HG03045 (cell line): ENCODE data around the gene FAT2.
"Not testable (repeated sequence)": the region's sequence is repeated elsewhere in the genome, so short reads cannot be mapped to it uniquely, and the experiment has no call there.

ENCODE experiments used
- ATAC-seq: cut with Tn5 transposase; IDR thresholded peaks from one replicate; pipeline ENCODE4 v1.9.1; 2021; ENCODE audit warnings: mild to moderate bottlenecking, moderate library complexity; ENCODE audit not compliant: unreplicated experiment

The FAT2 gene

DNA sequence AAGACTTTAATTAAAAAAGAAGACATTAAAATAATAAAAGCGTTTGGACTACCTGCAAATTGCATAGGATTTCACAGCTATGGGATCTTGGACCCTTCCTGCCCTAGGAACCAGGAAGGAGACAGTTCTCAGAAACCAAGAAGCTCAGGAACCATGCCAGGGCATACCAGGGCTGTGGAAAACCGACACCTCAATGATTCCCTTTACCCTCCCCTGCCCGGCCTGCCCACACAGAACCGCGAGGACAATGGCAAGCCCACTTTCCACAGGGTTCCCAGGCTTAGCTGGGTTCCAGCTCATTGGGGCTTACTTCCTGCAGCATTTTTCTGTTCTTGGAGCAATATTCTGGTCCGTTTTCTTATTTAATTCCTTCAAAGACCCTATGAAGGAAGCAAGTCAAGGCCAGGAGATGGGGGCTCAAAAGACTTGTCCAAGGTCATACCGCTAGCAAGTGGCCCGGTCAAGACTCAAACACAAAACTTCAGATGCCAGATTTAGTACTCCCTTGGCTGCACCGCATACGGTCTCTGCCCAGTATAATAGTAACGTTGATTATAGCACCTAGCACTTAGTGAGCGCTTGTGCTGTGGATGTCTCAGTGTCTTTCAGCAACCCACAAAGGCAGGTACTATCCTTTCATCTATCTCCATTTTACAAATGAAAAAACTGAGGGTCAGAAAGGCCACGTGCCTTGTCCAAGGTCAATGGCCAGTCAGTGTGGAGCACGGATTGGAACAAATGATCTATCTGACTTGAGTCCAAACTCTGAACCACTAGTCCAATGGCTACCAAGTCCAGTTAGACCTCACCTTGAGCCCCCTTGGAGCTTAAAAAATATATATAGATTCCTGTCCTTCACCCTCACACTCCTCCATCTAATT lies 6.8 kb downstream of the FAT2 start:
- ATAC-seq = no peak

DNA sequence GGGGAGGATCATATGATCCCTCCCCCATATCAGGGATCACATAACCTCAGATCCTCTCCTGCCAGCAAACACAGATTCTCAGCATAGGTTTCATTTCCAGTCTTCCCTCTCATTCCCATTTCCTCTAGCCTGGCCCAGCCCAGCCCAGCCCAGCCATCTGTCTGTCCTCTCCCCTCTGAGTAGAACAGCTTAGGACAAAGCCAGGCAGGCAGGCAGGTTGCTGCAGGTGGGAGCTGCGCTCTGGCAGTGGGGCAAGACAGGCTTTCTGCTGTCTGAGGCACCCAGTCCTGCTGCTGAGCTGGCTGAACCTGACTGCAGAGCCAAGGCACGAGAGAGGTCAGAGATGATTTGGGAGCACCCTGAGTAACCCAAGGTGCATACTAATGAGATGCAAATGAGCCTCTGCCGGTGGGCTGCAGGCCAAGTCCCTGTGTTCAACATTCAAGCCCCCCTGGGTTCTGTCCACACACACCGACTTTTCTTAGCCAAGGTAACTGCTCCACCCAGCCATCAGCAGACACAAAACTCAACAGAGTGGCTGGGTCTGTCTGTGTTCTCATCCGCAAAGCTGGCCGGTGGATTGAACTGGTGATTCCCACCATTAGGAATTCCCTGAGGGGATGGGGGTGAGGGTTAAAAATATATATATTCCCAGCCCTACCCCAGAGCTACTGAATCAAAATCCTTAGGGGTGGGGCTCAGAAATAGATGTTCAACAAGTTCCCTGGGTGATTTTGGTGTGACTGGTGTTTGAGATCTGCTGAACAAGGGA lies 9.1 kb downstream of the FAT2 start:
- no peak for ATAC-seq

DNA sequence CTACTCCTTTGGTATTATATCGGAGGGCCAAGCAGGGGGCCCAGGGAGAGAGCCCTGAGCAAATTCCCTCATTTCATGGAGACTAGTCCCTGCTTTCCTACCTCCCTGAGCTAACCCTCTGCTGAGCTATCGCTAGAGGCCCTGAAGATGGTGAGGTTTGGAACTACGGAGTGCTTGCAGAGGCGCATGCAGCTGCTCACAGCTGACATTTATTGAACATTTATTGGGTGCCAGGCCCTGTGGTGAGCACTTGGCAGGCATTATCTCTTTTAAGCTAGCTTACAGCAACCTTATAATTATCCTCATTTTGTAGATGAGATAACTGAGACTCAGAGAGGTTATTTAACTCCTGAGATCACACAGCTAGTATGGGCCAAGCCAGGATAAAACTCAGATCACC lies 9.8 kb downstream of the FAT2 start:
- ATAC-seq = no peak

DNA sequence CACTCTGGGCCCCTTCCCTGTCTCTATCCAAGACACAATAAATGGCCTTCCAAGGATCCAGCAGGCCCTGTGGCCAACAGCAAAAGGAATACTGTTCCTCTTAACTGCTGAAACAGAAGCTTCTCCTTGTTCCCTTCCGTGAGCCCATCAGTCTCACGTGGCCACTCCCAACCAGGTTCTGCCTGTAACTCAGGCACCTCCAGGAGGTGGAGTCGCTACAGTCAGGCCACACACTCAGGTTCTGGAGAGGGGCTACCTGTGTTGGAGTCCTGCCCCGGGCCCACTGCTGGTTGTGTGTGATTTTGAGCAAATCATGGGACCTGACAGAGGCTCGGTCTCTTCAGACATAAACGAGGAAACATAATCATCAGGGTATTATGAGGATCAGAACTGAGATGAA lies 10.3 kb downstream of the FAT2 start:
- no peak for ATAC-seq

DNA sequence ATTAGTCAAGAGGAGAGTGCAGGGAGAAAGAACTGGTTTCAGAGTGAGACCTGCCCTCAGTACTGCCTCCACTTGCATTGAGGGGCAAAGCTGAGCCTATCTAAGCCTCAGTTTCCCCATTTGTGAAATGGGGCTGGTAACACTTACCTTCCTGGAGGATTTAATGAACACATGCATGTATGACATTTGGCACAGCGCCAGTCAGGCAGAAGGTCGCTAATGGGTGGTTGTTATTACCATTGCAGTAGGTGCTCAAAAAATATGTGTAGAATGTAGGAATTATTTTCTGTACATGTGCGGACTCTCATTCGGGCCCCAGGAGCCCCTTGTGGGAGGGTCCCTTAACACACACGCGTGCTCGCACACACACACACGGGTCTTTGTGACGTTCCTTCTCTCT lies 10.9 kb downstream of the FAT2 start:
- ATAC-seq = no peak

DNA sequence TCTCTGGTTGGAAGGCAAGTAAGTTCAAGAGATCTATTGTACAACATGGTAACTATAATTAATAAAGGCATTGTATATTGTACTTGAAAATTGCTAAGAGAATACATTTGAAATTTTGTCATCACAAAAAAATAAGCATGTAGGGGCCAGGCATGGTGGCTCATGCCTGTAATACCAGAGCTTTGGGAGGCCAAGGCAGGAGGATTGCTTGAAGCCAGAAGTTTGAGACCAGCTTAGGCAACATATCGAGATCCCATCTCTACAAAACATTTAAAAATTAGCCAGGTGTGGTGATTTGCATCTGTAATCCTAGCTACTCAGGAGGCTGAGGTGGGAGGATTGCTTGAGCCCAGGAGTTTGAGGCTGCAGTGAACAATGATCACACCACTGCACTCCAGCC lies 12.0 kb downstream of the FAT2 start:
- not testable (repeated sequence) for ATAC-seq

DNA sequence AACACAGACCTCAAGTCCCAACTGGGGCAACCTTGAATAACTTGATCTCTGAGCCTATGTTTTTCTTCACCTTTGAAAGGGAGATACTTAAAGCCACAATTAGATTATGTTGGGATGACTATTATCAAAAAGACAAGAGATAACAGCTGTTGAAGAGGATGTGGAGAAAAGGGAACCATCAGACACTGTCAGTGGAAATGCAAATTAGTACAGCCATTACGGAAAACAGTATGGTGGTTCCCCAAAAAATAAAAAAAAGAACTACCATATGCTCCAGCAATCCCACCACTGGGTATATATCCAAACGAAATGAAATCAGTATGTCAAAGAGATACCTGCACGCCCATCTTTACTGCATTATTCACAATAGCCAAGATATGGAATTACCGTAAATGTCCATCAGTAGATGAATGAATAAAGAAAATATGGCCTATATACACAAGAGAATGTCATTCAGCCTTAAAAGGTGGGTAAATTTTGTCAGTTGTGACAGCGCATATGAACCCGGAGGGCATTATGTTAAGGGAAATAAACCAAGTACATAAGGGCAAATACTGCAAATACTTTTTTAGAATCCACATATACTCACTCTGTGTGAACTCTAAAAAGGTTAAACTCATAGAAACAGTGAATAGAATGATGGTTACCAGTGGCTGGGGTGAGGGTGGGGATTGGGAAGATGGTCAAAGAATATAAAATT lies 12.7 kb downstream of the FAT2 start:
- ATAC-seq = no peak

DNA sequence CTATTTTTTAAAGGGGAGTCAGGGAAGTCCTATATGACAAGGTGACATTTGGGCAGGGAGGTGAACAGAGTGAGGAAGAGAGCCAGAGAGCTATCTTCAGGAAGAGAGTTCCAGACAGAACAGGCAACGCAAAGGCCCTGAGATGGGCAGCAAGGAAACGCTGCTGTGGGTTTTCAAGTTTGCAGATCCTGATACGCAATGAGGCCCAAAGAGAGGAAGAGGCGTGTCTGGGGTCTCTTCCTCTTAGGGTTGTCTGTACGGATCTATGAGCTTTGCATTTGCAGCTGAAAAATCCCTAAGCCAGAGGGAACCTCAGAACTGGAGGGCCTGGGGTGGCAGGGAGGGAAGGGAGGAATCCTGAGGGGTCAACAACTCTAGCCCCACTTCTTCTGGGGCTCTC lies 13.6 kb downstream of the FAT2 start:
- no peak for ATAC-seq

DNA sequence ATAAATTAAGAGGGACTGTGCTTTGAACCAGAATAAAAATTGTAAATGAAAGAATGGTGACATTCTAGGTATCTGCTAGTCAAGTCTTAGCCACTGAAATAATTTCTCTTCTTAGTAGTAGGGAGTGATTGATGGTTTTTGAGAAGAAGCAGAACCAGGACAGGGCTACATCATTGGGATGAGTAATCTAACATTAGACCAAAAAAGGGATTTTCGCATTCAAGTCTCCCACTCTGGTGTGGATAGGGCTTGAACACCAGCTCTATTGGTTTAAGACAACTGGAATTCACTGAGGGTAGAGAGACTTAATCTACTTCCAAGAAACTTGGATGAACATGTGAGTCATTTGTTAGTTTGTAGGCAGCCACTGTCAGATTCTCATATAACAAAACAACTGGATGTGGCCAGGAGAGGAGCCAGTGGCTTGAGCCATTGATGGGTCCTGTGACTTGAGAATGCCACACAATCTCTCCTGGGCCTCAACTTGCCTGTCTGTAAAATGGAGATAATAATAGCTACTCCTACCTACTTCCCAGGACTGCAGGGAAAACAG lies 16.6 kb downstream of the FAT2 start:
- ATAC-seq = no peak

DNA sequence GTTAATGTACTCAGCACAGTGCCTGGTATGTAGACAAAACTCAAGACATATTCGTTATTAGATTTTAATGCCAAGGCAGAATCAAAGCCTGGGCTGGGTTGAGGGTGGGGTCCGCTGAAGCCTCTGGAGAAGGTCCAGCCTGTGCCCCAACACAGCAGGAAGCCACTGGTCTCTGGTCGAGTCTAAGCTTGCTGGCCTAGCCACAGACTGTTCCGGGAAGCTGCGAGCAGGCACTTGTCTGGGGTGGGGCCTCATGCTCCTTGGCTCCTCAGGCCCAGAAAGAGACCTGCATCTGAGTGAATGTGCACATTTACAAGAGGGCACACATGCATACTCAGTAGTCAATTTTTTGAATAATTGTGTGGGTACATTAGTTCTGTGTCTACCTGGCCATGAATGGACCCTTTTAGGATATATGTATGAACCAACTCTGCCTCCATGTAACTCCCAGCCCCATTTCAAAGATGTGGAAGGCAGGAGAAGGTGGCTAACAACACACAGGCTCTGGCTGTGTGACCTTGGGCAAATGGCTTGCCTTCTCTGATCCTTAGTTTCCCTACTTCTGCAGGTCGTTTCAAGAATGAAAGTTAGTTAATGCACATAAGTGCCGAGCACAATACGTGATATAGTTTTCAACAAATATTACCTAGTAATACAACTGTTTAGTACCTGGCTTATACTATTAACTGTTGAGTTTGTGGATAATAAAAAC lies 18.3 kb downstream of the FAT2 start:
- no peak for ATAC-seq

DNA sequence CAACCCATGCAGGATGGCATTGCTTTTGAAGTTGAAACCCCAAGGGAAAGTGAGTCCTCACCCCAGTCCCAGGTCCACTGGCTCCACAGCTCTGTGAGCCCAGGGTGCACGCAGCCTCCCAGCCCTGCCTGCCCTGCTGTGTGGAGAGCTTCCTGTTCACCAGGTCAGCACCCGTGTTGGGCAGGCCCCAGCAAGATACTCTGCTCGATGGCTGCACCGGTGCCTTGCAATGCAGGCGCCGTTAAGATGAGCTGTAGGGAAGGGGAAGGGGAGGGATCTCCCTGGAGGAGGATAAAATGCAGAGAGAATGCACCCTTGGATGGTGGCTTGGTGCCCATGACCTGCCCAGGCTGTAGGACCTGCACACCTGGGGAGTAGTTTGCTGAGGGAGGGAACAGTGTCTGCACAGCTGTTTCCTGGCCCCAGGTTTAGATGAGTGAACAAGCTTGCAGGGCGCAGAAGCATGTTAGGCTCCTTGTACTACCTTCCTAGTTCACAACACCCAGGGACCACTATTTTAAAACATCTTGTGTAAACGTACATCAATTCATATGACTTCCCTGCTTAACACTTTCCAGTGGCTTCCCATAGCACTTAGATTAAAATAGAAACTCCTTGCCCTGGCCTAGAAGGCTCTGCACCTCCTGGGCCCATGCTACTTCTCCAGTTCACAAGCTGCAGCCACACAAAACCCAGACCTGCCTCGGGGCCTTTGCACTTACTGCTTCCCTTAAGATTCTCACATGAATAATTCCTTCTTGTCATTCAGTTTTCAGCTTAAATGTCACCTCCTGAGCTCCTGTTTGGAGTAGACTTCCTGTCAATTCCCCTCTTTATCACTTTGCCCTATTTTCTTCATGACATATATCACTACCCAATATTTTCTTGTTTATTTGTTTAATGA lies 19.6 kb downstream of the FAT2 start:
- no peak for ATAC-seq

DNA sequence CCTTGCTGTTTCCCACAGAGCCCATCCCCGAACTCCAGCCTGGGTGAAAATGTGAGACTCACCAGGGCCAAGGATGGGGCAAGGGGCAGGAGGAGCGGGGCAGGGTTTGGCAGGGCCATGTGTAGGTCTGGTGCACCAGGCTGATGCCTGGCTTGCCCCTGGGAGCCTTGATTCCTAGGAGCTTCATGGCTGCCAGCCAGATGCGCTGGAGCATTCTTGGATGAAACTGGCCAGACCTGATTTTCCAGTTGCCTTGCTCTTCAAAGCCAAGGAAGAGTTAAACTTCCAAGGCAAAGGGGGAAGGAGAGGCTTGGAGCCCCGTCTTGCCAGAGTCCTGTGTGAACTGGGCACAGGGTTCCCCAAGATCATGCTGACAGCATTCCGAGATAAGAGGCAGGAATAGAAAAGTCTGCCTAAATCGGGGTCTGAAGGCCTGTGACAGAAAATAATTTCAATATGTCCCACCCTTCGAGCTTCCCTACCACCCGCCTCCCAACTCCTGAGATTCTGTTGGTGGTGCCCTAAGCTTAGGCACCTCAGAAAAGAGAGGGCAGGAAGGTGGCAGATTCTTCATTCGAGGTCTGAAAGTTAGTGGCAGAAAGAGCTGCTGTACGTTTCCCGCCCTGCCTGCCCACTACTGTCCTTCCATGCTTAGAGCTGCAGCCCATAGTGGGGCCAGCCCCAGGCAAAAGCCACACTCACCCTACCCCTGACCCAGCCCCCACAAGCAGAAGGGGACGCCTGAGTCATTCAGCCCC lies 20.4 kb downstream of the FAT2 start:
- no peak for ATAC-seq

DNA sequence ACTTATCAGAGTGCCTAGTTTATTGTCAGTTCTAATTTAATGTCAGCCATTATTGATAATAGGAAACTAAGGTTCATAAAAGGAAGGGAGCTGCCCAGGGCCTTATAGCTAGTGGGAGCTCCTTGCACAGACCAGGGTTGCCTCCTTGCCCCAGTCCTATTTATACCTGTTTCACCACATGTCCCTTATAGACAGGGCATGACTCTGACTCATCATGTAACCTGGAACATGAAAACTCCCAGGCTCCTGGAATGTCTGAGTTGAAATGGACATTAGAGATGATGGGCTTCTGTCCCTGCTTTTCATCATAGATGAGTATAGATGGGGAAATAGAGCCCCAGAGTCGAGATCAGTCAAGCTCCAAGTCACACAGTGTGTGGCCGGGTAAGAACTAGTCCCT lies 21.1 kb downstream of the FAT2 start:
- no peak for ATAC-seq

DNA sequence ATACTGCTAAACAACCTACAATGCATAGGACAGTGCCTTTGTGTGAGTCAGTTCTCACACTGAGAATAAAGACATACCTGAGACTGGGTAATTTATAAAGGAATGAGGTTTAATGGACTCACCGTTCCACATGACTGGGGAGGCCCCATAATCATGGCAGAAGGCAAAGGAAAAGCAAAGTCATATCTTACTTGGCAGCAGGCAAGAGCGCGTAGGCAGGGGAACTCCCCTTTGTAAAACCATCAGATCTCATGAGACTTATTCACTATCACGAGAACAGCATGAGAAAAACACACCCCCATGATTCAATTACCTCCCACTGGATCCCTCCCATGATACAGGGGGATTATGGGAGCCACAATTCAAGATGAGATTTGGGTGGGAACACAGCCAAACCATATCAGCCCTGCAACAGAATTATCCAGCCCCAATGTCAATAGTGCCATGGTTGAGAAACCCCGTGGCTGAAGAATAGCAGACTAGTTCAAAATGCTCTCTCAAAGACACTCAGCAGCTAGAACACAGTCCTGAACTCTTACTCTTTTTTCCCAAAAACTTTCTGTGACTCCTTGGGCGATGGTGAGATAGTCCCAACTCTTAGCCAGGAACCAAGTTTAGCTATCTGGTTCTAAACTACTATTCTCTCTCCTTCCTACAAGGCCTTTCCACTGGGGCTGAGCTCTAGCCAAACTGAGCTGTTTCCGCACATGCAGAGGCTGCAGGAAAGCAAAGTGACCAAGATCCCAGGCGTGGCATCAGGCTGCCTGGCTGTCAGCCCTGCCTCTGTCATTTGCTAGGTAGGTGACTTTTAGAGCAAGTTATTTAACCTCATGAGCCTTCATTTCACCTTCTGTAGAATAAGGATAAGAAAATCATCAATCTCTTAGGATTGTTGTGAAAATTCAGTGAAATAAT lies 21.7 kb downstream of the FAT2 start:
- no peak for ATAC-seq

DNA sequence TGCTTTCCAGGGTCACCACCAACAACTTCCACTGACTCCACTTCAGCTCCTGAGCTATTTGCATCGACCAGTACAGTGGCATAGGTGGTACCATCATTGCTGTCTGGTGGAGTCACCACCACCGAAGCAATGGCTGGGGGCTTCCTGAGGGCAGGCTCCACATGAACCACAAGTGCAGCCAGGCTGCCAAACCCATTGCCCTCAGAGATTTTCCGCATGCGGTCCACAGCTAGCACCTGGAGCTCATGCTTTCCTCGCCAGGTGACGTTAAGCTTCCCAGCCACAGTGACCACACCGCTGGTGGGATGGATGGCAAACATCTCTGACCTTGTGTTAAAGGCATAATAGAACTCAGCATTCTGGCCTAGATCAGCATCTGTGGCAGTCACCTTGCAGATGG lies 23.1 kb downstream of the FAT2 start:
- no peak for ATAC-seq

DNA sequence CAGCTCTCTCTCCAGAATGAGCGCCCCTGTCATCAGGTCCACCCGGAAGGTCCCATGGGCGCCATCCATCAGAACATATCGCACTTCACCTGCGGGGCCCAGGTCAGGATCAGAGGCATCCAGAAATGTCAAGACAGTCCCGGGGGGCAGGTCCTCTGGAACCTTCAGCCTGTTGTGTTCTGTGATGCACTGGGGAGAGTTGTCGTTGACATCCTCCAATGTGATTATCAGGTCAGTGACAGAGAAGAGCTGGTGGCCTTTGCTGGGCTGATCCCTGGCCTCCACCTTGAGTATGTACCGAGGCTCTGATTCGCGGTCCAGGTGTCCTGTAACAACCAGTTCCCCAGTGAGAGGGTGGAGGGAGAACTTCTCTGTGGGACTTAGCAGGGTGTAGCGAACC lies 25.2 kb downstream of the FAT2 start:
- ATAC-seq = no peak

DNA sequence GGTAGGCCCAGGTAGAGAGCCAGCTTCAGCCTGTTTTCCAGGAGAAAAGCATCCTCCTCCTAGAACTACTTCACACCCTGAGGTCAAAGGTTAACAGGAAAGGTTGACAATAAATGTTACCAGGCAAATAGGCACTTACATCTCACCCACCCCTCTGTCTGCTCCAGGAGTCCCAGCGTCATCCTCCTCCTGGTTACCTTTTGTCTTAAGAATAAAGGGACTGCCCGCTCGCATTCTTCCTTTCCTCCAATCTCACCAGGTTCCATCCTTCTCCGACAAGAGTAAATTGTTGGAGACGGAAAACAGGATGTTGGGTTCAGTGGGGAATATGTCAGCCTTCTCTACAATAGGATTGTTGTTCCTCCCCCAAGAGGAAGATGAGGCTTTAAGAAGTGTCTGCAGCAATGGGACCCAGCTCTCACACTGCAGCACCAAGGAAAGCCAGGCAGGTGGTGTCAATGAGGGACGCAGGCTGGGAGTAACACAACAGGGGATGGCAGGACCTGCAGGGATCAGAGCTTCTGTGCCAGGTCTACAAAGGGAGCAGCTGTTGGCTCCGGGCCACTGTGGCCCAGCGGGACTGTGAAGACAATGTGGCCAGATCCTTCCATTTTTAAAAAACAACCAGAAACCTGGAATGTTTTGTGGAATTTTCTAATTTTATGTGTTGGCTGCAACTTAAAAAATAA lies 29.0 kb downstream of the FAT2 start:
- ATAC-seq = no peak
